Thymus (tissue), 11 donors: Measurements from ENCODE around the gene SF3B6. TPM values are rescaled to one million over a fixed set of nuclear protein-coding genes. Genes with fewer than 3 reads are reported as not detected.
"Not testable (repeated sequence)": the region's sequence is repeated elsewhere in the genome, so short reads cannot be mapped to it uniquely, and the experiment has no call there.

Source experiments
- DNase-seq, 9 donors: peaks; one replicate each; pipeline ENCODE4 v3.0.0-alpha.2; 2013; ENCODE audit warnings: low spot score in 9 of 9, low read depth in 6 of 9, missing footprints in 1 of 9
- H3K27ac ChIP-seq, 2 donors: one replicate each; pipeline ENCODE4 v1.5.1; 2013; ENCODE audit warnings: control low read depth in 1 of 2, low read depth in 1 of 2, low read length in 1 of 2, mild to moderate bottlenecking in 1 of 2, moderate library complexity in 1 of 2
- H3K27me3 ChIP-seq, 2 donors: one replicate each; pipeline ENCODE4 v1.5.1; 2013; ENCODE audit warnings: low read length in 1 of 2; ENCODE audit not compliant: control insufficient read depth in 2 of 2, insufficient read depth in 1 of 2
- H3K36me3 ChIP-seq, 2 donors: one replicate each; pipeline ENCODE4 v1.5.1; 2013; ENCODE audit warnings: low read length in 1 of 2, mild to moderate bottlenecking in 1 of 2, moderate library complexity in 1 of 2; ENCODE audit not compliant: control insufficient read depth in 2 of 2, insufficient read depth in 2 of 2
- H3K4me1 ChIP-seq, 2 donors: one replicate each; pipeline ENCODE4 v1.5.1; 2013; ENCODE audit warnings: low read length in 2 of 2; ENCODE audit not compliant: control insufficient read depth in 2 of 2, insufficient read depth in 2 of 2
- H3K4me3 ChIP-seq, 2 donors: one replicate each; pipeline ENCODE4 v1.5.1; 2013; ENCODE audit warnings: low read length in 2 of 2, control low read depth in 1 of 2, mild to moderate bottlenecking in 1 of 2
- H3K9me3 ChIP-seq, 2 donors: one replicate each; pipeline ENCODE4 v1.5.1; 2013; ENCODE audit warnings: low read length in 1 of 2, mild to moderate bottlenecking in 1 of 2; ENCODE audit not compliant: control insufficient read depth in 2 of 2, insufficient read depth in 1 of 2
- WGBS: extraction: QIAGEN DNeasy Blood & Tissue Kit; methylation state at CpG from one replicate; pipeline ENCODE4 v1.1.7; 2013; 5-methylcytosine and 5-hydroxymethylcytosine counted together
- polyA plus RNA-seq: library from polyadenylated mRNA; stranded (reverse); fragments of 200-250 nt; gene quantifications from one replicate; pipeline ENCODE4 v1.2.3, GENCODE V29; 2013
- total RNA-seq: library from RNA; stranded (reverse); fragments of 120-200 nt; gene quantifications from one replicate; pipeline ENCODE4 v1.2.4, GENCODE V29; 2013
- donor health status: healthy.

The SF3B6 gene
- total and polyA plus RNA-seq, 2 donors: 163 to 213 TPM

- Histone ChIP-seq H3K4me3 (no peak overlapping the region), H3K27me3 (peaks cover 0 to 1% of the 10 kb centered on the region in 2 donors), H3K27ac (no peak overlapping the region), H3K36me3 (no peaks in the 10 kb centered on the region), H3K4me1 (peaks cover 0 to 2% of the 10 kb centered on the region in 2 donors), H3K9me3 (no peaks in the 10 kb centered on the region)
- DNase-seq: no peak
- 98% methylated on average over 1 of the region's 1 CpG for WGBS
These were observed 41.8 kb upstream of the SF3B6 start for GRCh38 chr2:24117902-24118301.

- H3K9me3 ChIP-seq: no peaks in the 10 kb centered on the region
- no peaks in the 10 kb centered on the region for H3K36me3 ChIP-seq
- 49% methylated on average over 2 of the region's 2 CpGs for WGBS
- DNase-seq: no peak
- H3K27ac ChIP-seq: no peak overlapping the region
- H3K27me3 ChIP-seq: no peaks in the 10 kb centered on the region
- no peaks in the 10 kb centered on the region for H3K4me1 ChIP-seq
- H3K4me3 ChIP-seq: no peak overlapping the region
These were observed 38.9 kb upstream of the SF3B6 start for GRCh38 chr2:24115057-24115456.

GRCh38 chr2:24111407-24111901 lies 35.3 kb upstream of the SF3B6 start:
- 87% methylated on average over 2 of the region's 2 CpGs for WGBS
- DNase-seq: no peak
- no peak overlapping the region for H3K27ac ChIP-seq
- no peaks in the 10 kb centered on the region for H3K4me1 ChIP-seq
- H3K27me3 ChIP-seq: no peaks in the 10 kb centered on the region
- no peak overlapping the region for H3K4me3 ChIP-seq
- no peaks in the 10 kb centered on the region for H3K36me3 ChIP-seq
- H3K9me3 ChIP-seq: peaks cover 0 to under 1% of the 10 kb centered on the region in 2 donors

- no peaks in the 10 kb centered on the region for H3K27me3 ChIP-seq
- no peaks in the 10 kb centered on the region for H3K4me1 ChIP-seq
- peaks cover 0 to 3% of the 10 kb centered on the region in 2 donors for H3K9me3 ChIP-seq
- no peak overlapping the region for H3K27ac ChIP-seq
- no peak for DNase-seq
- no peak overlapping the region for H3K4me3 ChIP-seq
- WGBS: 96% methylated on average over 7 of the region's 7 CpGs
- no peaks in the 10 kb centered on the region for H3K36me3 ChIP-seq
These were observed 34.7 kb upstream of the SF3B6 start for GRCh38 chr2:24110660-24111303.

GRCh38 chr2:24109431-24109830 lies 33.3 kb upstream of the SF3B6 start:
- 97% methylated on average over 1 of the region's 1 CpG for WGBS
- H3K4me3 ChIP-seq, H3K36me3 ChIP-seq, H3K9me3 ChIP-seq, H3K4me1 ChIP-seq, DNase-seq, H3K27me3 ChIP-seq, H3K27ac ChIP-seq: not testable (repeated sequence)

GRCh38 chr2:24107336-24107735 lies 31.2 kb upstream of the SF3B6 start:
- Histone ChIP-seq H3K27me3 (no peaks in the 10 kb centered on the region), H3K4me1 (no peaks in the 10 kb centered on the region), H3K36me3 (no peaks in the 10 kb centered on the region), H3K27ac (no peak overlapping the region), H3K4me3 (no peak overlapping the region), H3K9me3 (peaks cover 0 to 3% of the 10 kb centered on the region in 2 donors)
- no peak for DNase-seq
- WGBS: 51% methylated on average over 1 of the region's 1 CpG

- no peak for DNase-seq
- no peaks in the 10 kb centered on the region for H3K4me1 ChIP-seq
- no peaks in the 10 kb centered on the region for H3K27me3 ChIP-seq
These were observed 30.7 kb upstream of the SF3B6 start for GRCh38 chr2:24106786-24107185.

GRCh38 chr2:24105816-24106215 lies 29.7 kb upstream of the SF3B6 start:
- no peak for DNase-seq
- no peak overlapping the region for H3K27ac ChIP-seq
- no peaks in the 10 kb centered on the region for H3K27me3 ChIP-seq
- 48% methylated on average over 2 of the region's 2 CpGs for WGBS
- no peak overlapping the region for H3K4me3 ChIP-seq
- peaks cover 0 to 3% of the 10 kb centered on the region in 2 donors for H3K9me3 ChIP-seq
- H3K4me1 ChIP-seq: no peaks in the 10 kb centered on the region
- H3K36me3 ChIP-seq: no peaks in the 10 kb centered on the region

More at GRCh38 chr2:24106786-24107185, 30.7 kb upstream of the SF3B6 start:
- H3K36me3 ChIP-seq: no peaks in the 10 kb centered on the region
- peaks cover 0 to 3% of the 10 kb centered on the region in 2 donors for H3K9me3 ChIP-seq
- H3K27ac ChIP-seq: no peak overlapping the region
- no peak overlapping the region for H3K4me3 ChIP-seq

GRCh38 chr2:24104906-24105305 lies 28.8 kb upstream of the SF3B6 start:
- WGBS: 87% methylated on average over 4 of the region's 4 CpGs
- no peaks in the 10 kb centered on the region for H3K27me3 ChIP-seq

More at GRCh38 chr2:24104906-24105305, 28.8 kb upstream of the SF3B6 start:
- DNase-seq: no peak
- Histone ChIP-seq H3K27ac (no peak overlapping the region), H3K9me3 (peaks cover 0 to 3% of the 10 kb centered on the region in 2 donors), H3K36me3 (no peaks in the 10 kb centered on the region), H3K4me1 (no peaks in the 10 kb centered on the region), H3K4me3 (no peak overlapping the region)
